ENCODE data around the gene HCFC2. TPM values are rescaled to one million over a fixed set of nuclear protein-coding genes. Genes with fewer than 3 reads are reported as not detected.
A peak's percentile ranks its signal among the peaks of the same experiment; 100 is the strongest.
"Not testable (repeated sequence)": the region's sequence is repeated elsewhere in the genome, so short reads cannot be mapped to it uniquely, and the experiment has no call there.

The HCFC2 gene
- total RNA-seq, 1 experiment from 2014 or later = 8.5 TPM

GRCh38 chr12:104108755-104109445 lies 44.6 kb downstream of the HCFC2 start:
- POLR2A ChIA-PET = interaction anchor here (0.6 to 0.7 kb wide), 2 partner anchors 118 to 136 kb away, joined by 8 to 12 read pairs; no protein-coding TSS in a partner anchor
- peak; percentile 96 for ATAC-seq
- no peaks in the 10 kb centered on the region for H3K36me3 ChIP-seq (ENCODE audit: control insufficient read depth, insufficient read depth, low read length)
- no peak overlapping the region for H3K4me3 ChIP-seq (ENCODE audit: low read depth in 2 of 2, low read length in 2 of 2)
- intact Hi-C loops (cut with micrococcal nuclease; ENCODE audit: unreplicated experiment) = loop anchor here (2.0 to 5.0 kb wide), 2 partner anchors 52 to 227 kb away; no protein-coding TSS in a partner anchor
- H3K27ac ChIP-seq (ENCODE audit: low read length) = no peak overlapping the region
- no peak for TF ChIP-seq POLR2AphosphoS5 (IDR thresholded peaks at IDR 0.05; ENCODE audit: low read depth, low read length)
- TF ChIP-seq TCF7L2 (IDR thresholded peaks at IDR 0.05; ENCODE audit: low read depth, low read length) = no peak
- TF ChIP-seq CTCF (IDR thresholded peaks at IDR 0.05) = peak; percentile 94
- TF ChIP-seq SIN3A (IDR thresholded peaks at IDR 0.05; ENCODE audit: borderline replicate concordance, insufficient read depth, low read depth, low read length) = no peak
- TF ChIP-seq REST (IDR thresholded peaks at IDR 0.05; ENCODE audit: insufficient read depth in 1 of 2, low read depth in 2 of 2, low read length in 1 of 2) = no peak
- H3K9me3 ChIP-seq (ENCODE audit: control insufficient read depth, insufficient read depth, low read depth, low read length) = no peaks in the 10 kb centered on the region
- H3K27me3 ChIP-seq (ENCODE audit: control insufficient read depth, insufficient read depth, low read length) = no peaks in the 10 kb centered on the region
- CTCF ChIA-PET = interaction anchor here (0.5 to 1.4 kb wide), 13 partner anchors 41 to 587 kb away, joined by 3 to 17 read pairs (median 4); no protein-coding TSS in a partner anchor
- BruUV-seq (replicated peaks) = TSS peak; percentile 31
- in situ Hi-C loops (cut with HindIII; ENCODE audit: low pct_unique_long_range_greater_than_20kb, low sequenced_read_pairs) = no loop called here
- peak; percentile 61 for DNase-seq (ENCODE audit: low read depth, low spot score)
- H3K4me1 ChIP-seq (ENCODE audit: control insufficient read depth, insufficient read depth, low read length) = no peaks in the 10 kb centered on the region

GRCh38 chr12:104109446-104110271 lies 45.3 kb downstream of the HCFC2 start:
- DNase-seq (ENCODE audit: low read depth, low spot score) (no peak), ATAC-seq (no peak)
- Histone ChIP-seq H3K27me3 (ENCODE audit: control insufficient read depth, insufficient read depth, low read length) (no peaks in the 10 kb centered on the region), H3K4me1 (ENCODE audit: control insufficient read depth, insufficient read depth, low read length) (no peaks in the 10 kb centered on the region), H3K36me3 (ENCODE audit: control insufficient read depth, insufficient read depth, low read length) (0 out of 2 replicates have a peak, but pooled peaks cover 2% of the 10 kb centered on the region), H3K27ac (ENCODE audit: low read length) (no peak overlapping the region), H3K9me3 (ENCODE audit: control insufficient read depth, insufficient read depth, low read depth, low read length) (no peaks in the 10 kb centered on the region), H3K4me3 (ENCODE audit: low read depth in 2 of 2, low read length in 2 of 2) (no peak overlapping the region)
- ChIA-PET POLR2A (no interaction called here), CTCF (interaction anchor here (0.5 to 1.4 kb wide), 8 partner anchors 42 to 239 kb away, joined by 4 to 8 read pairs (median 4); no protein-coding TSS in a partner anchor)
- intact Hi-C loops (cut with micrococcal nuclease; ENCODE audit: unreplicated experiment) (loop anchor here (2.0 to 5.0 kb wide), 2 partner anchors 53 to 227 kb away; no protein-coding TSS in a partner anchor), in situ Hi-C loops (cut with HindIII; ENCODE audit: low pct_unique_long_range_greater_than_20kb, low sequenced_read_pairs) (no loop called here)
- TF ChIP-seq CTCF (IDR thresholded peaks at IDR 0.05) (peak; percentile 74), REST (IDR thresholded peaks at IDR 0.05; ENCODE audit: insufficient read depth in 1 of 2, low read depth in 2 of 2, low read length in 1 of 2) (no peak), SIN3A (IDR thresholded peaks at IDR 0.05; ENCODE audit: borderline replicate concordance, insufficient read depth, low read depth, low read length) (no peak)
- no TSS peak for BruUV-seq (replicated peaks)

- POLR2A ChIA-PET; H3K4me1 ChIP-seq (ENCODE audit: control insufficient read depth, insufficient read depth, low read length); BruUV-seq (replicated peaks); H3K4me3 ChIP-seq (ENCODE audit: low read depth in 2 of 2, low read length in 2 of 2); ATAC-seq; H3K27ac ChIP-seq (ENCODE audit: low read length); H3K27me3 ChIP-seq (ENCODE audit: control insufficient read depth, insufficient read depth, low read length); in situ Hi-C loops (cut with HindIII; ENCODE audit: low pct_unique_long_range_greater_than_20kb, low sequenced_read_pairs); intact Hi-C loops (cut with micrococcal nuclease; ENCODE audit: unreplicated experiment); DNase-seq (ENCODE audit: low read depth, low spot score); H3K9me3 ChIP-seq (ENCODE audit: control insufficient read depth, insufficient read depth, low read depth, low read length); CTCF ChIA-PET: not testable (repeated sequence)
- H3K36me3 ChIP-seq (ENCODE audit: control insufficient read depth, insufficient read depth, low read length) = peaks cover 19% of the 10 kb centered on the region; the same call in 1 of the 2 replicates
These were observed 50.7 kb downstream of the HCFC2 start for GRCh38 chr12:104114834-104115586.

Measured in Panc1 (cell line).